Measurements from ENCODE around the gene JSRP1.

JSRP1 gene

DNA sequence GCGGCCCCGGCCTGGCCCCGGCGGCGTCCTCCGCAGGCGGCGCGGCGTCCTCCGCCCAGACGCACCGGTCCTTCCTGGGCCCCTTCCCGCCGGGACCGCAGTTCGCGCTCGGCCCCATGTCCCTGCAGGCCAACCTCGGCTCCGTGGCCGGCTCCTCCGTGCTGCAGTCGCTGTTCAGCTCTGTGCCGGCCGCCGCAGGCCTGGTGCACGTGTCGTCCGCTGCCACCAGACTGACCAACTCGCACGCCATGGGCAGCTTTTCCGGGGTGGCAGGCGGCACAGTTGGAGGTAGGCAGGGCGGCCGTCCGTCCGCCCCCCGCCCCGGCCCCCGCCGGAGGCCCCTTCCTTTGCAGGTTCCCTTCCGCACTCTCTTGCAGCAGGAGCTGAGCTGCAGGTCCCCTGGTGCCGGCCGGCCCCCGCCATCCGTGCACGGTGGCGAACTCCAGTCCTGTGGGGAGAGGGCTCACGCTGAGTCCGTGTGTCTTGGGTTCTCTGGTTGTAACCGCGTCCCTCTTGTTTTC is 29.3 kb downstream of the JSRP1 start:
- DNase-seq (ENCODE audit: low read depth in 1 of 2, low spot score in 1 of 2) = no peak
- in situ Hi-C loops (cut with HindIII; ENCODE audit: low pct_unique_long_range_greater_than_20kb, low sequenced_read_pairs) = no loop called here
- no peak for TF ChIP-seq JUND (IDR thresholded peaks at IDR 0.05; ENCODE audit: low read depth)

DNA sequence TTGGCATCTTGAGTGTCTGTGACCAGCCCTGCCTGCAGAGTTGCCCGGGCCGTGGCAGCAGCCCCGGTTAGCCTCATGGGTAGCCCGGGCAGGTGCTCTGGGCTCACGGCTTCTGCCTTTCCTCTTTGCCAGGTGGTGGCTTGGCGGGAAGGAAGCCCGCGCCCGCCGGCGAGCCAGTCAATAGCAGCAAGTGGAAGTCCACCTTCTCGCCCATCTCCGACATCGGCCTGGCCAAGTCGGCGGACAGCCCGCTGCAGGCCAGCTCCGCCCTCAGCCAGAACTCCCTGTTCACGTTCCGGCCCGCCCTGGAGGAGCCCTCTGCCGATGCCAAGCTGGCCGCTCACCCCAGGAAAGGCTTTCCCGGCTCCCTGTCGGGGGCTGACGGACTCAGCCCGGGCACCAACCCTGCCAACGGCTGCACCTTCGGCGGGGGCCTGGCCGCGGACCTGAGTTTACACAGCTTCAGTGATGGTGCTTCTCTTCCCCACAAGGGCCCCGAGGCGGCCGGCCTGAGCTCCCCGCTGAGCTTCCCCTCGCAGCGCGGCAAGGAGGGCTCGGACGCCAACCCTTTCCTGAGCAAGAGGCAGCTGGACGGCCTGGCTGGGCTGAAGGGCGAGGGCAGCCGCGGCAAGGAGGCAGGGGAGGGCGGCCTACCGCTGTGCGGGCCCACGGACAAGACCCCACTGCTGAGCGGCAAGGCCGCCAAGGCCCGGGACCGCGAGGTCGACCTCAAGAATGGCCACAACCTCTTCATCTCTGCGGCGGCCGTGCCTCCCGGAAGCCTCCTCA is 30.0 kb downstream of the JSRP1 start:
- TF ChIP-seq JUND (IDR thresholded peaks at IDR 0.05; ENCODE audit: low read depth) = no peak
- in situ Hi-C loops (cut with HindIII; ENCODE audit: low pct_unique_long_range_greater_than_20kb, low sequenced_read_pairs) = no loop called here
- DNase-seq (ENCODE audit: low read depth in 1 of 2, low spot score in 1 of 2) = no peak

- no peak for DNase-seq (ENCODE audit: low read depth in 1 of 2, low spot score in 1 of 2)
- in situ Hi-C loops (cut with HindIII; ENCODE audit: low pct_unique_long_range_greater_than_20kb, low sequenced_read_pairs) = no loop called here
- no peak for TF ChIP-seq JUND (IDR thresholded peaks at IDR 0.05; ENCODE audit: low read depth)
Measured at GRCh38 chr19:2225415-2226050, 30.7 kb downstream of the JSRP1 start.

DNA sequence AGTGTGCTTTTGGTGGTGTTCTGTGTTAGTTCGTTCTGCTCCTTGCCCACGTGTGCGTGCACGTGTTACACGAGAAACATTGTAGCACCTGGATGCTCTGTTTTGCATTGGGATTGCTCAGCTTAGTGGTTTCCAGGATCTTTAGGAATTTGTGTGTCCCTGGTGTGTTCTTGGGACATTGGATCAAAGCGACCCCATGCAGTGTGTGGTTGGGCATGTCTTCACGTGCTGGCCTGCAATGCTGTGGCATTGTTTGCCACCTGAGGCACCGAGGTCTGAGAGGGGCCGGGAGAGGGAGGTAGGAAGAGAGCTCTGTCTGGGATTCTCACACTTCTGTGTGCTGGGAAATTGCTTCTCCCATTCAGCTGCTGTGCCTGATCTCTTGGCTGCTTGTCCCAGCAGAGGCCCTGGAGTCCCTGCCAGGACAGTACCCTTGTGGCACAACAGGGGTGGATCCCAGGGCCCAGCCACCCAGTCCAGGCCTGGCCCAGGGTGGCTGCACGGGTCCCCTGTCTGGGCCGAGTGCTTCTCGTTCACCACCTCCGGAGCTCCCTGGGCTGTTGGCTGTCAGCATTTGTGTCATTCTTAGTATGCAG is 31.4 kb downstream of the JSRP1 start:
- no peak for TF ChIP-seq JUND (IDR thresholded peaks at IDR 0.05; ENCODE audit: low read depth)
- DNase-seq (ENCODE audit: low read depth in 1 of 2, low spot score in 1 of 2) = no peak
- in situ Hi-C loops (cut with HindIII; ENCODE audit: low pct_unique_long_range_greater_than_20kb, low sequenced_read_pairs) = no loop called here

DNA sequence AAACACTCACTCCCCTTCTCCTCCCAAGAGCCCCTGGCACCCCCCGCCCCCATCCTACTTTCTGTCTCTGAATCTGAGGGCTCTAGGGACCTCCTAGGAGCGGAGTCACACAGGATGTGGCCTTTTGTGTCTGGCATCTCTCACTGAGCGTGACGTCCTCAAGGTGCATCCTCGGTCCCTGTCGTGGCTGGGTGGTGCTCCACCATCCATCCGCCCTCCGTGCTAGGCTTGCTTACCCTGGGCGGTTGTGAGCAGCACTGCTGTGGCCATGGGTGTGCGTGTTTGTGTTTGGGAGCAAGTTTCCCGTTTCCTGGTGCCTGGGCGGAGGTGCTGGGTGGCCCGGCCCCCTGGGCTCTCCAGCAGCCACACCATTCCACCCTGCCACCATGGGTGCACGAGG is 32.3 kb downstream of the JSRP1 start:
- TF ChIP-seq JUND (IDR thresholded peaks at IDR 0.05; ENCODE audit: low read depth) = no peak
- in situ Hi-C loops (cut with HindIII; ENCODE audit: low pct_unique_long_range_greater_than_20kb, low sequenced_read_pairs) = no loop called here
- DNase-seq (ENCODE audit: low read depth in 1 of 2, low spot score in 1 of 2) = no peak

GRCh38 chr19:2223391-2223790 is 32.8 kb downstream of the JSRP1 start:
- in situ Hi-C loops (cut with HindIII; ENCODE audit: low pct_unique_long_range_greater_than_20kb, low sequenced_read_pairs) = no loop called here
- TF ChIP-seq JUND (IDR thresholded peaks at IDR 0.05; ENCODE audit: low read depth) = no peak
- DNase-seq (ENCODE audit: low read depth in 1 of 2, low spot score in 1 of 2) = no peak

DNA sequence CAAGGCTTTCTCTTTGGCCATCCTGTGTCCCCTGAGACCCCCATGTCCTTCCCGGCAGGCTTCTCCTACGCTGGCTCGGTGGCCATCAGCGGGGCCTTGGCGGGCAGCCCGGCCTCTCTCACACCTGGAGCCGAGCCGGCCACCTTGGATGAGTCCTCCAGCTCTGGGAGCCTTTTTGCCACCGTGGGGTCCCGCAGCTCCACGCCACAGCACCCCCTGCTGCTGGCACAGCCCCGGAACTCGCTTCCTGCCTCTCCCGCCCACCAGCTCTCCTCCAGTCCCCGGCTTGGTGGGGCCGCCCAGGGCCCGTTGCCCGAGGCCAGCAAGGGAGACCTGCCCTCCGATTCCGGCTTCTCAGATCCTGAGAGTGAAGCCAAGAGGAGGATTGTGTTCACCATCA is 34.3 kb downstream of the JSRP1 start:
- TF ChIP-seq JUND (IDR thresholded peaks at IDR 0.05; ENCODE audit: low read depth) = no peak
- in situ Hi-C loops (cut with HindIII; ENCODE audit: low pct_unique_long_range_greater_than_20kb, low sequenced_read_pairs) = no loop called here
- DNase-seq (ENCODE audit: low read depth in 1 of 2, low spot score in 1 of 2) = no peak

DNA sequence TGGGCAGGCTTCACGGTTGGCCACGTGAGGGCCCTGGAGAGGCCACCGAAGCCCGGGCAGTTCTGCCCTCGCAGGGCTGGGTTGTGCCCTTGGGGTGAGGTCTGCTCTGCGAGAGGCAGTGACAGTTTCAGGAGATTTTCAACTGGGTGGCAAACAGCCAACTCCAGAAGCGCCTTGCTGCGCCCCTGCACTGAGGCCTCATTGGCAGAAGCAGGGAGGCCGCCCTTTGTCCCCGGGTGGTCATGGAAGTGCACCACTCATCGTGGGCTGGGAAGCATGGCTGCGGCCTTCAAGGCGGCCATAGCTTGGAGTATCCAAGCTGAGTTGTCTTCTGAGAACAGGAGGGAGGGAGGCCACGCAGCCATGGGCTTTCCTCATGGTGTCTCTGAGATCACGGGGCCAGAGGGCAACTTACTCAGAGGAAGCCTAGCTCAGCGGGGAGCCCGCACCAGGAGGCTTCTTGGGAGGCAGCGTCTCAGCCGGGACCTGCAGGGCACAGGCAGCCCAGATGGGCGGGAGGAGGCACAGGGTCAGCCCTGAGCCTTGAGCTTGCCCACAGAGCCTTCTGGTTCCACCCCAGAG is 34.9 kb downstream of the JSRP1 start:
- TF ChIP-seq JUND (IDR thresholded peaks at IDR 0.05; ENCODE audit: low read depth) = no peak
- in situ Hi-C loops (cut with HindIII; ENCODE audit: low pct_unique_long_range_greater_than_20kb, low sequenced_read_pairs) = no loop called here
- DNase-seq (ENCODE audit: low read depth in 1 of 2, low spot score in 1 of 2) = no peak

DNA sequence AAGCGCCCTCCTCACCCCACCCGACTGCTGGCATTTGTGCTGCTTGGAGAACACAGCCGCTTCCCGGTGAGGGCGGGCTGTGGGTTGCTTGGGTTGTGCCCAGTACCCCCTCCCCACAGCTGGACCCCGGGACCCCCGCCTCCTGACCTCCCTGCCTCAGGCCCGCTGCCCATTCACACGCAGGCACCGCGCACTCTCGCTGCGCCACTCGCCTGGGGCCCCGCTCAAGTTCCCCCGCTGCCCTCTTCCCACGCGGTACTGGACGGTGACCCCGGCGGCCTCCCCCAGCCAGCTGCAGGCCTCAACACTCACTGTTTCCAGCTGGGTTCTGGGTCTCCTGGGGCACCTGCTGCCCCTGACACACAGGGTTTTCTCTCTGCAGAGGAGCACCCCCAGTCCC is 36.5 kb downstream of the JSRP1 start:
- DNase-seq (ENCODE audit: low read depth in 1 of 2, low spot score in 1 of 2) = no peak
- TF ChIP-seq JUND (IDR thresholded peaks at IDR 0.05; ENCODE audit: low read depth) = no peak
- in situ Hi-C loops (cut with HindIII; ENCODE audit: low pct_unique_long_range_greater_than_20kb, low sequenced_read_pairs) = no loop called here

DNA sequence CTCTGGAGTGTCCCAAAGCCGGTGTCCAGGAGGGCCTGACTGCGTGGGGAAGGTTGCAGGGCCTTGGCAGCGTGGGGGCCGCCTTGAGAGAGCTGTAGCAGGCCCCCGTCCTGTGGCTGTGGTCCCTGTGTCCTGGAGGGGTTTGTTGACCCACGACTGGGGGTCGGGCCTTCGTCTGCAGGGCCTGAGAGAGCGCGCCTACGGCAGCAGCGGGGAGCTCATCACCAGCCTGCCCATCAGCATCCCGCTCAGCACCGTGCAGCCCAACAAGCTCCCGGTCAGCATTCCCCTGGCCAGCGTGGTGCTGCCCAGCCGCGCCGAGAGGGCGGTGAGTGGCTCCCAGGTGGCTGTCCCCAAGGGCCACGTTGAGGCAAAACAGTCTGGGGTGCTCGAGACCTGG is 38.6 kb downstream of the JSRP1 start:
- no peak for TF ChIP-seq JUND (IDR thresholded peaks at IDR 0.05; ENCODE audit: low read depth)
- in situ Hi-C loops (cut with HindIII; ENCODE audit: low pct_unique_long_range_greater_than_20kb, low sequenced_read_pairs) = no loop called here
- no peak for DNase-seq (ENCODE audit: low read depth in 1 of 2, low spot score in 1 of 2)

- in situ Hi-C loops (cut with HindIII; ENCODE audit: low pct_unique_long_range_greater_than_20kb, low sequenced_read_pairs) = no loop called here
- no peak for DNase-seq (ENCODE audit: low read depth in 1 of 2, low spot score in 1 of 2)
- no peak for TF ChIP-seq JUND (IDR thresholded peaks at IDR 0.05; ENCODE audit: low read depth)
Measured at GRCh38 chr19:2216361-2217225, 39.6 kb downstream of the JSRP1 start.

DNA sequence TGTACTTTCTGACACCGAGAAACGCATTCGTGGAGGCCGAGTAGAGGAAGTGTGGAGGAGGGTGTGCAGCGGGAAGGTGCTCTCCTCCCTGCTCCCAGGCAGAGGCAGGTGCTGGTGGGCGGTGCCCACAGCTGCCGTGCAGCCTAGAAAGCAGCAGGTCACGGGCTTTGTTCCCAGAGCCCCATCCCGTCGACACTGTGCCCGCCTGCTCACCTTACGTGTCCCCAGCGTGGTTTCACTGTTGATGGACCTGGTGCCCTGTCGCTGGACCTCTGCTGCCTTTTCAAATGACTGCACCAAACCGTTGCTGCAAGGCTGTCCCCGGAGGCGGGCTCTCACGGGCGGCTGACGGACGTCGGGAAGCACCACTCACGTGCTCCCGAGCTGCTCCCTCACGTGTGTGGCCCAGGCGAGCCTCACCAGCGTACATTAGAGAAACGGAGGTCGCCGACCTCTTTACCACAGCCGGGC is 40.9 kb downstream of the JSRP1 start:
- DNase-seq (ENCODE audit: low read depth in 1 of 2, low spot score in 1 of 2) = no peak
- in situ Hi-C loops (cut with HindIII; ENCODE audit: low pct_unique_long_range_greater_than_20kb, low sequenced_read_pairs) = no loop called here
- TF ChIP-seq JUND (IDR thresholded peaks at IDR 0.05; ENCODE audit: low read depth) = no peak
